ENCODE data around the gene TUBB4A. TPM values are rescaled to one million over a fixed set of nuclear protein-coding genes. Genes with fewer than 3 reads are reported as not detected.

Gene TUBB4A
- total and polyA plus RNA-seq, 2 of the 8 experiments (the other 6 are each of a cell fraction or from before 2014, with no cell fraction given): 16.8 to 30.4 TPM

- Histone ChIP-seq H3K79me2 (ENCODE audit: control insufficient read depth in 1 of 2, insufficient read depth in 2 of 2, low read length in 2 of 2) (no peaks in the 10 kb centered on the region), H4K5ac (ENCODE audit: insufficient read length, low read depth, low read length) (no peak overlapping the region), H3K4ac (replicated peaks; ENCODE audit: insufficient read length, low read depth, low read length) (no peak overlapping the region), H3K18ac (ENCODE audit: extremely low read depth, low read length) (no peak overlapping the region), H3K14ac (ENCODE audit: insufficient read length) (no peak overlapping the region), H2AFZ (ENCODE audit: low read length) (no peak overlapping the region), H3K4me2 (ENCODE audit: insufficient read depth in 1 of 2, low read depth in 2 of 2, low read length in 2 of 2) (no peak overlapping the region), H2BK120ac (replicated peaks; ENCODE audit: low read depth, low read length) (no peak overlapping the region), H3K79me1 (ENCODE audit: low read depth, low read length) (no peaks in the 10 kb centered on the region), H3K4me1 (replicated peaks in 1 of 4; ENCODE audit: control insufficient read depth in 3 of 4, insufficient read depth in 4 of 4, low read length in 3 of 4) (no peaks in the 10 kb centered on the region), H3K4me3 (ENCODE audit: extremely low read depth in 1 of 4, insufficient read depth in 2 of 4, low read depth in 3 of 4, low read length in 4 of 4) (no peak overlapping the region), H2BK15ac (ENCODE audit: low read length) (no peak overlapping the region), H3K9me3 (ENCODE audit: insufficient read depth in 2 of 2, low read depth in 1 of 2, low read length in 1 of 2) (no peaks in the 10 kb centered on the region), H3K23ac (ENCODE audit: insufficient read length) (no peak overlapping the region), H4K91ac (replicated peaks; ENCODE audit: insufficient read length, low read length) (no peak overlapping the region), H3K23me2 (ENCODE audit: low read depth, low read length) (no peaks in the 10 kb centered on the region), H4K8ac (ENCODE audit: extremely low read depth, insufficient read depth, low read length) (no peak overlapping the region), H2BK5ac (ENCODE audit: low read depth, low read length) (no peak overlapping the region), H2BK20ac (ENCODE audit: low read length) (no peak overlapping the region), H3K9ac (replicated peaks in 1 of 4; ENCODE audit: extremely low read depth in 1 of 4, low read depth in 3 of 4, low read length in 3 of 4) (no peak overlapping the region), H2BK12ac (ENCODE audit: low read depth, low read length) (no peak overlapping the region), H3K27ac (ENCODE audit: low read depth, low read length) (no peak overlapping the region), H3K36me3 (ENCODE audit: control insufficient read depth in 2 of 4, insufficient read depth in 4 of 4, low read length in 3 of 4) (peaks cover 0 to 5% (median under 1%) of the 10 kb centered on the region in 4 experiments; a peak in 1 of 8 replicates), H3K27me3 (replicated peaks in 1 of 4; ENCODE audit: control insufficient read depth in 3 of 4, extremely low read depth in 1 of 4, insufficient read depth in 3 of 4, low read length in 3 of 4) (peaks cover 0 to 2% (median 0%) of the 10 kb centered on the region in 4 experiments; a peak in 1 of 7 replicates), H2AK5ac (ENCODE audit: low read depth, low read length) (no peak overlapping the region), H3K56ac (replicated peaks; ENCODE audit: insufficient read length, low read depth, low read length) (no peak overlapping the region), H4K20me1 (replicated peaks in 1 of 2; ENCODE audit: control insufficient read depth in 1 of 2, insufficient read depth in 2 of 2, low read length in 2 of 2) (no peaks in the 10 kb centered on the region)
- no peak for DNase-seq (ENCODE audit: low read depth in 1 of 2, low spot score in 2 of 2)
- POLR2A ChIA-PET (ENCODE audit: partially characterized antibody): interaction anchor here (0.6 to 1.0 kb wide), 2 partner anchors 10 to 578 kb away, joined by 3 read pairs; no protein-coding TSS in a partner anchor
- FAIRE-seq: no peak
- CTCF ChIA-PET (ENCODE audit: partially characterized antibody): interaction anchor here (0.8 kb wide), 2 partner anchors 14 to 18 kb away, joined by 3 read pairs; no protein-coding TSS in a partner anchor
- WGBS, 2 experiments (ENCODE audit: extremely low coverage in 1 of 2, insufficient coverage in 1 of 2, insufficient read length in 1 of 2, insufficient replicate concordance in 2 of 2, low coverage in 1 of 2, low lambda C conversion rate in 2 of 2, missing lambda C conversion rate in 1 of 2): 91% methylated on average over 7 of the region's 8 CpGs; no CpG with 5 or more reads in 1 of the 2 experiments
- TF ChIP-seq HDAC2 (IDR thresholded peaks at IDR 0.05; ENCODE audit: borderline replicate concordance in 1 of 2, low read depth in 2 of 2, low read length in 2 of 2) (no peak), RAD21 (IDR thresholded peaks at IDR 0.05 in 1 of 2, conservative IDR thresholded peaks at IDR 0.05 in 1 of 2; ENCODE audit: low read depth in 2 of 2, low read length in 2 of 2) (no peak), ATF2 (IDR thresholded peaks at IDR 0.05; ENCODE audit: low read length) (no peak), POLR2A (IDR thresholded peaks at IDR 0.05; ENCODE audit: control extremely low read depth in 1 of 2, low read depth in 2 of 2, low read length in 2 of 2) (no peak), TAF1 (IDR thresholded peaks at IDR 0.05; ENCODE audit: low read depth, low read length) (no peak)
Measured at GRCh38 chr19:6494438-6495036, 7.6 kb downstream of the TUBB4A start.

All from H1 (cell line).